Neural cell (in vitro differentiated cells): ENCODE measurements around the gene FTL. TPM values are rescaled to one million over a fixed set of nuclear protein-coding genes. Genes with fewer than 3 reads are reported as not detected.

ENCODE experiments used
- H2AFZ ChIP-seq: fragments of 200-600, 300-800 bp; sonication (generic), shearing (Covaris generic); 2 replicates; pipeline ENCODE4 v1.6.0; 2014; ENCODE audit warnings: low read depth, mild to moderate bottlenecking, antibody characterized with exemption, low read length, moderate library complexity
- H3F3A ChIP-seq: fragments of 200-600 bp; shearing (Covaris generic); 2 replicates; pipeline ENCODE4 v1.6.1; 2016; ENCODE audit warnings: mild to moderate bottlenecking, moderate library complexity, mixed read lengths, antibody characterized with exemption, low read length; ENCODE audit not compliant: insufficient read depth, poor library complexity, severe bottlenecking
- H3K27ac ChIP-seq: fragments of 200-600, 300-800 bp; sonication (generic), shearing (Covaris generic); 2 replicates; pipeline ENCODE4 v1.5.1; 2014; ENCODE audit warnings: mild to moderate bottlenecking, low read length, moderate library complexity
- H3K27me3 ChIP-seq: fragments of 300-800, 200-600 bp; sonication (generic), shearing (Covaris generic); 2 replicates; pipeline ENCODE4 v1.6.0; 2014; ENCODE audit warnings: mild to moderate bottlenecking, low read depth, low read length, moderate library complexity; ENCODE audit not compliant: insufficient read depth
- H3K36me3 ChIP-seq: fragments of 300-800, 200-600 bp; sonication (generic), shearing (Covaris generic); 2 replicates; pipeline ENCODE4 v1.5.1; 2014; ENCODE audit warnings: mild to moderate bottlenecking, antibody characterized with exemption, low read length, moderate library complexity; ENCODE audit not compliant: insufficient read depth
- H3K4me2 ChIP-seq: fragments of 300-800, 200-600 bp; sonication (generic), shearing (Covaris generic); 2 replicates; pipeline ENCODE4 v1.6.0; 2014; ENCODE audit warnings: mild to moderate bottlenecking, low read length
- H3K4me3 ChIP-seq: fragments of 300-800, 200-600 bp; sonication (generic), shearing (Covaris generic); 2 replicates; pipeline ENCODE4 v1.5.1; 2014; ENCODE audit warnings: mild to moderate bottlenecking, low read length, moderate library complexity
- H3K79me2 ChIP-seq: fragments of 200-600 bp; shearing (Covaris generic); replicated peaks from 2 replicates; pipeline ENCODE4 v1.6.0; 2014; ENCODE audit warnings: mild to moderate bottlenecking, low read length, moderate library complexity; ENCODE audit not compliant: insufficient read depth
- H3K9ac ChIP-seq: fragments of 300-800, 200-600 bp; sonication (generic), shearing (Covaris generic); 2 replicates; pipeline ENCODE4 v1.6.1; 2016; ENCODE audit warnings: mild to moderate bottlenecking, low read length, mixed read lengths
- H3K9me2 ChIP-seq: fragments of 200-600 bp; shearing (Covaris generic); 2 replicates; pipeline ENCODE4 v1.6.1; 2016; ENCODE audit warnings: mild to moderate bottlenecking, low read length, mixed read lengths; ENCODE audit not compliant: insufficient read depth
- H3K9me3 ChIP-seq: fragments of 200-600, 300-800 bp; sonication (generic), shearing (Covaris generic); 2 replicates; pipeline ENCODE4 v1.6.1; 2016; ENCODE audit warnings: mild to moderate bottlenecking, mixed run types, low read length, moderate library complexity, mixed read lengths
- H4K20me1 ChIP-seq: fragments of 200-600 bp; shearing (Covaris generic); 2 replicates; pipeline ENCODE4 v1.6.1; 2016; ENCODE audit warnings: mild to moderate bottlenecking, mixed run types; ENCODE audit not compliant: insufficient read depth
- CTCF ChIP-seq: fragments of 450-650 bp; IDR thresholded peaks from 2 replicates; pipeline ENCODE4 v1.5.1; 2014; ENCODE audit warnings: antibody characterized with exemption, mild to moderate bottlenecking, moderate library complexity; ENCODE audit not compliant: poor library complexity, severe bottlenecking
- EP300 ChIP-seq: fragments of 450-650 bp; conservative IDR thresholded peaks from 2 replicates; pipeline ENCODE4 v1.6.1; 2014; ENCODE audit warnings: antibody characterized with exemption, mild to moderate bottlenecking, moderate library complexity; ENCODE audit not compliant: poor library complexity, severe bottlenecking
- EZH2 ChIP-seq: fragments of 200-600, 300-800 bp; shearing (Covaris generic), sonication (generic); IDR thresholded peaks from 2 replicates; pipeline ENCODE4 v1.6.1; 2014; ENCODE audit warnings: antibody characterized with exemption, low read length, borderline replicate concordance, mild to moderate bottlenecking; ENCODE audit not compliant: insufficient read depth, poor library complexity, severe bottlenecking
- MXI1 ChIP-seq: fragments of 450-650 bp; conservative IDR thresholded peaks from 2 replicates; pipeline ENCODE4 v1.6.1; 2014; ENCODE audit warnings: antibody characterized with exemption, mild to moderate bottlenecking; ENCODE audit not compliant: poor library complexity, severe bottlenecking
- POLR2AphosphoS5 ChIP-seq: IDR thresholded peaks from 2 replicates; pipeline ENCODE4 v1.6.1; 2012
- RAD21 ChIP-seq: fragments of 450-650 bp; conservative IDR thresholded peaks from 2 replicates; pipeline ENCODE4 v1.6.1; 2014; ENCODE audit warnings: antibody characterized with exemption, mild to moderate bottlenecking, moderate library complexity
- SMC3 ChIP-seq: fragments of 450-650 bp; conservative IDR thresholded peaks from 2 replicates; pipeline ENCODE4 v1.6.1; 2014; ENCODE audit warnings: antibody characterized with exemption, mild to moderate bottlenecking, moderate library complexity; ENCODE audit not compliant: poor library complexity
- TAF1 ChIP-seq: IDR thresholded peaks from 2 replicates; pipeline ENCODE4 v1.6.1; 2012; ENCODE audit warnings: low read depth
- polyA plus RNA-seq: library from polyadenylated mRNA; depleted of rRNA; stranded (reverse); fragments of >200 nt; gene quantifications from 2 replicates; pipeline ENCODE4 v1.2.3, GENCODE V29; 2014
- TF ChIP-seq, protein P1 (sequence below): IDR thresholded peaks from 2 replicates; pipeline ENCODE4 v1.6.1; 2012; ENCODE audit warnings: borderline replicate concordance

Gene FTL
- polyA plus RNA-seq, 1 donor from 2014 or later, result 886 TPM

DNA sequence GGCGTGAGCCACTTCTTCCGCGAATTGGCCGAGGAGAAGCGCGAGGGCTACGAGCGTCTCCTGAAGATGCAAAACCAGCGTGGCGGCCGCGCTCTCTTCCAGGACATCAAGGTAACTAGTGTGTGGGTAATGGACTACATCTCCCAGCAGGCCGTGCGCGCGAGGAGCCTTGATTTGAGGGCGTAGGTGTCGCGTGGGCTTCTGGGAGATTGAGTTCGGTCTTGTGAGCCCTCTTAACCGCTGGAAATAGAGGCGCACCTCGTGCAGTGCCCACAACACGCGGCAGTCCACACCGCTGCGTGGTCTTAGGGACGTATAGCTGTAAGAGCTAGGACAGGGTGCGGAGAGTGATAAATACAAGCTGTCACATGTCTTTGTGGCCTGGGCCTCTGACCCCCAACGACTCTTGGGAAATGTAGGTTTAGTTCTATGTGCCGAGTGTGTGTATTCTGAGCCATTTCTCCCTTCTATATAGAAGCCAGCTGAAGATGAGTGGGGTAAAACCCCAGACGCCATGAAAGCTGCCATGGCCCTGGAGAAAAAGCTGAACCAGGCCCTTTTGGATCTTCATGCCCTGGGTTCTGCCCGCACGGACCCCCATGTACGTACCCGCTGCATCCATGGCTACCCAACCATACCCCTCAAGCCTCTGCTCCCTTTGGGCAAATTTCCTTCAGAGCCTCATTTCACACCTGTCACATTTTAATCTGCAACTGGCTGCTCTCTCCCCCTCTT lies 864 bp downstream of the FTL start:
- Histone ChIP-seq H3K27me3 (no peaks in the 10 kb centered on the region), H4K20me1 (no peaks in the 10 kb centered on the region), H2AFZ (peak overlapping the region; percentile 3), H3K36me3 (no peaks in the 10 kb centered on the region), H3K9ac (peak overlapping the region; percentile 89), H3K9me2 (no peaks in the 10 kb centered on the region), H3K79me2 (peaks cover 6% of the 10 kb centered on the region), H3K9me3 (no peaks in the 10 kb centered on the region), H3F3A (no peaks in the 10 kb centered on the region), H3K27ac (peak overlapping the region; percentile 81), H3K4me3 (peak overlapping the region; percentile 80), H3K4me2 (peak overlapping the region; percentile 81)
- no peak for TF ChIP-seq CTCF
- TF ChIP-seq SMC3, result no peak
- peak; percentile 96 for TF ChIP-seq MXI1
- no peak for TF ChIP-seq RAD21
- TF ChIP-seq POLR2AphosphoS5, result peak; percentile 57

- Histone ChIP-seq H3K9ac (peak overlapping the region; percentile 89), H4K20me1 (no peaks in the 10 kb centered on the region), H3K27ac (peak overlapping the region; percentile 81), H3K36me3 (peaks cover 5% of the 10 kb centered on the region), H3K9me2 (no peaks in the 10 kb centered on the region), H3K9me3 (no peaks in the 10 kb centered on the region), H3F3A (no peaks in the 10 kb centered on the region), H3K4me3 (peak overlapping the region; percentile 80), H2AFZ (no peak overlapping the region), H3K4me2 (peak overlapping the region; percentile 81), H3K79me2 (peaks cover 6% of the 10 kb centered on the region), H3K27me3 (no peaks in the 10 kb centered on the region)
- no peak for TF ChIP-seq SMC3
Observed at GRCh38 chr19:48966541-48967345, 1.6 kb downstream of the FTL start.

DNA sequence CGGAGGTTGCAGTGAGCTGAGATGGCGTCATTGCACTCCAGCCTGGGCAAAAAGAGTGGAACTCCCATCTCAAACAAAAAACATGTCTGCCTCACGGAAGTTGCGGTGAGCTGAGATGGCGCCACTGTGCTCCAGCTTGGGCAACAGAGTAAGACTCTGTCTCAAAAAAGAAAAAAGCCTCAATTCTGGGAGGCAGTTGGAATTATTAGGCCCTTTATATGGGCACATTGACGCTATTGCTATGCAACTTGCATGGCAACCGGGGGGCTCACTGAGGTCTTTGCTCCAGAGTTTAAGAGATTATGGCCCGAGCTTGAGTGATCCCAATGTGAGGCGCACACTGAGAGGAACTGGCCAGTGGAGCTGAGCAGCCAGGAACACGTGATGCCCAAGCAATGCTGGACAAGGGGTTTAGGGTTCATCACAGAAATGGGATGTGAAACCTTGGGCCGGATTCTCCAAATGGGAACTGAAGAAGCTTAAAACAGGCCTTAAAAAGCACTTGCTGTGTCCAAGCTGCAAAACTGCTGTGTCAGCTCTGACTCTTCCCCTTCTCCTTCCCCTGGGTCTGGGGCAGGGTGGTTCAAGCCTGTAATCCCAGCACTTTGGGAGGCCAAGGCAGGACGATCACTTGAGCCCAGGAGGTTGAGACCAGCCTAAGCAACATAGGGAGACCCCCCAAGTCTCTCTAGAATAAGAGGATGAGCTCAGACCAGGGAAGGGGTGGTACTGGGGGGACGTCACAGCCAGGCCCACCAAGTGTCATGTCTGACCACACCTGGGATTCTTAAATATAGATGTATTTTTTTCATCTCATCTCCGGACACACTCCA lies 2.5 kb downstream of the FTL start:
- H4K20me1 ChIP-seq, result no peaks in the 10 kb centered on the region
- no peak overlapping the region for H3K9ac ChIP-seq
- H3K9me2 ChIP-seq, result no peaks in the 10 kb centered on the region
- no peak overlapping the region for H3K27ac ChIP-seq
- no peak overlapping the region for H2AFZ ChIP-seq
- no peaks in the 10 kb centered on the region for H3F3A ChIP-seq
- H3K9me3 ChIP-seq, result no peaks in the 10 kb centered on the region
- TF ChIP-seq, protein P1, sequence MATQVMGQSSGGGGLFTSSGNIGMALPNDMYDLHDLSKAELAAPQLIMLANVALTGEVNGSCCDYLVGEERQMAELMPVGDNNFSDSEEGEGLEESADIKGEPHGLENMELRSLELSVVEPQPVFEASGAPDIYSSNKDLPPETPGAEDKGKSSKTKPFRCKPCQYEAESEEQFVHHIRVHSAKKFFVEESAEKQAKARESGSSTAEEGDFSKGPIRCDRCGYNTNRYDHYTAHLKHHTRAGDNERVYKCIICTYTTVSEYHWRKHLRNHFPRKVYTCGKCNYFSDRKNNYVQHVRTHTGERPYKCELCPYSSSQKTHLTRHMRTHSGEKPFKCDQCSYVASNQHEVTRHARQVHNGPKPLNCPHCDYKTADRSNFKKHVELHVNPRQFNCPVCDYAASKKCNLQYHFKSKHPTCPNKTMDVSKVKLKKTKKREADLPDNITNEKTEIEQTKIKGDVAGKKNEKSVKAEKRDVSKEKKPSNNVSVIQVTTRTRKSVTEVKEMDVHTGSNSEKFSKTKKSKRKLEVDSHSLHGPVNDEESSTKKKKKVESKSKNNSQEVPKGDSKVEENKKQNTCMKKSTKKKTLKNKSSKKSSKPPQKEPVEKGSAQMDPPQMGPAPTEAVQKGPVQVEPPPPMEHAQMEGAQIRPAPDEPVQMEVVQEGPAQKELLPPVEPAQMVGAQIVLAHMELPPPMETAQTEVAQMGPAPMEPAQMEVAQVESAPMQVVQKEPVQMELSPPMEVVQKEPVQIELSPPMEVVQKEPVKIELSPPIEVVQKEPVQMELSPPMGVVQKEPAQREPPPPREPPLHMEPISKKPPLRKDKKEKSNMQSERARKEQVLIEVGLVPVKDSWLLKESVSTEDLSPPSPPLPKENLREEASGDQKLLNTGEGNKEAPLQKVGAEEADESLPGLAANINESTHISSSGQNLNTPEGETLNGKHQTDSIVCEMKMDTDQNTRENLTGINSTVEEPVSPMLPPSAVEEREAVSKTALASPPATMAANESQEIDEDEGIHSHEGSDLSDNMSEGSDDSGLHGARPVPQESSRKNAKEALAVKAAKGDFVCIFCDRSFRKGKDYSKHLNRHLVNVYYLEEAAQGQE, result no peak
- TF ChIP-seq TAF1 (no peak), POLR2AphosphoS5 (no peak), RAD21 (no peak), EZH2 (no peak), EP300 (no peak), MXI1 (no peak), CTCF (no peak), SMC3 (no peak)
- peaks cover 5% of the 10 kb centered on the region for H3K36me3 ChIP-seq
- H3K4me3 ChIP-seq, result no peak overlapping the region
- H3K27me3 ChIP-seq, result no peaks in the 10 kb centered on the region
- H3K4me2 ChIP-seq, result no peak overlapping the region
- H3K79me2 ChIP-seq, result peaks cover 6% of the 10 kb centered on the region
